H1 (cell line): ENCODE measurements around the gene MOB3C. TPM values are rescaled to one million over a fixed set of nuclear protein-coding genes. Genes with fewer than 3 reads are reported as not detected.

Experiments used
- CTCF ChIA-PET: fragments of 300-600 bp; sonication (Branson Sonifier 250); formaldehyde crosslinking; loops from one replicate; lab custom pipeline; 2021; ENCODE audit not compliant: partially characterized antibody; lab: Charles Lee
- POLR2A ChIA-PET: fragments of 300-600 bp; sonication (Branson Sonifier 250); formaldehyde crosslinking; loops from one replicate; lab custom pipeline; 2021; ENCODE audit warnings: inconsistent platforms; ENCODE audit not compliant: partially characterized antibody; lab: Charles Lee
- DNase-seq, 2 experiments: peaks; one replicate each; pipeline versions ENCODE4 v3.0.0 to v3.0.0-alpha.2; 2010 to 2022; ENCODE audit warnings: low spot score in 2 of 2, low read depth in 1 of 2, mixed read lengths in 1 of 2
- FAIRE-seq: peaks from 2 replicates; lab custom pipeline; 2011; peaks lifted over from hg19 to GRCh38; lab: Jason Lieb, UNC
- H2AFZ ChIP-seq: 2 replicates; pipeline ENCODE4 v1.8.1; 2012; ENCODE audit warnings: low read length, inconsistent platforms
- H2AK5ac ChIP-seq: 2 replicates; pipeline ENCODE4 v1.6.1; 2013; ENCODE audit warnings: low read depth, low read length
- H2BK120ac ChIP-seq: replicated peaks from 2 replicates; pipeline ENCODE3; 2013; ENCODE audit warnings: low read depth, low read length, inconsistent platforms
- H2BK12ac ChIP-seq: 2 replicates; pipeline ENCODE4 v1.6.1; 2013; ENCODE audit warnings: low read depth, low read length
- H2BK15ac ChIP-seq: 2 replicates; pipeline ENCODE4 v1.6.1; 2013; ENCODE audit warnings: low read length
- H2BK20ac ChIP-seq: 2 replicates; pipeline ENCODE4 v1.6.1; 2013; ENCODE audit warnings: low read length
- H2BK5ac ChIP-seq: 2 replicates; pipeline ENCODE4 v1.6.1; 2013; ENCODE audit warnings: low read depth, low read length
- H3K14ac ChIP-seq: 2 replicates; pipeline ENCODE4 v1.6.1; 2013; ENCODE audit warnings: inconsistent platforms; ENCODE audit not compliant: insufficient read length
- H3K18ac ChIP-seq: 2 replicates; pipeline ENCODE4 v1.6.1; 2013; ENCODE audit warnings: low read length; ENCODE audit errors: extremely low read depth
- H3K23ac ChIP-seq: 2 replicates; pipeline ENCODE4 v1.6.1; 2013; ENCODE audit warnings: inconsistent platforms; ENCODE audit not compliant: insufficient read length
- H3K23me2 ChIP-seq: 2 replicates; pipeline ENCODE4 v1.6.1; 2013; ENCODE audit warnings: low read depth, low read length
- H3K27ac ChIP-seq: 2 replicates; pipeline ENCODE4 v1.6.1; 2011; ENCODE audit warnings: low read depth, low read length, inconsistent platforms
- H3K27me3 ChIP-seq, 4 experiments: replicated peaks in 1 of 4; 1 replicate in 1 of 4; 2 replicates in 3 of 4; pipeline versions ENCODE4 v1.6.1 to v1.8.1; 2011 to 2013; ENCODE audit warnings: low read length in 3 of 4, mild to moderate bottlenecking in 3 of 4, inconsistent platforms in 2 of 4, mixed read lengths in 2 of 4, moderate library complexity in 1 of 4; ENCODE audit not compliant: control insufficient read depth in 3 of 4, insufficient read depth in 3 of 4; ENCODE audit errors: extremely low read depth in 1 of 4
- H3K36me3 ChIP-seq, 4 experiments: 2 replicates each; pipeline versions ENCODE4 v1.6.1 to v1.8.1; 2011 to 2013; ENCODE audit warnings: mild to moderate bottlenecking in 4 of 4, low read length in 3 of 4, moderate library complexity in 2 of 4, control low read depth in 1 of 4, inconsistent platforms in 1 of 4; ENCODE audit not compliant: insufficient read depth in 4 of 4, control insufficient read depth in 2 of 4
- H3K4ac ChIP-seq: replicated peaks from 2 replicates; pipeline ENCODE3; 2013; ENCODE audit warnings: low read length, low read depth, mixed read lengths, inconsistent platforms; ENCODE audit not compliant: insufficient read length
- H3K4me1 ChIP-seq, 4 experiments: replicated peaks in 1 of 4; 1 replicate in 1 of 4; 2 replicates in 3 of 4; pipeline versions ENCODE4 v1.6.1 to v1.8.1; 2011 to 2013; ENCODE audit warnings: low read length in 3 of 4, inconsistent platforms in 2 of 4, mixed read lengths in 1 of 4; ENCODE audit not compliant: insufficient read depth in 4 of 4, control insufficient read depth in 3 of 4
- H3K4me2 ChIP-seq, 2 experiments: 2 replicates each; pipeline versions ENCODE4 v1.6.1 to v1.8.1; 2011 to 2013; ENCODE audit warnings: low read depth in 2 of 2, low read length in 2 of 2, control low read depth in 1 of 2, inconsistent platforms in 1 of 2, mild to moderate bottlenecking in 1 of 2; ENCODE audit not compliant: insufficient read depth in 1 of 2
- H3K4me3 ChIP-seq, 4 experiments: fragments of 200-600, 300-600 bp in 1 of 4; sonication (generic), shearing (Covaris generic), sonication (Bioruptor Twin) in 1 of 4; 2 replicates each; pipeline versions ENCODE4 v1.5.1 to v1.8.1; 2011 to 2016; ENCODE audit warnings: low read length in 4 of 4, low read depth in 3 of 4, control low read depth in 2 of 4, inconsistent platforms in 2 of 4, mild to moderate bottlenecking in 2 of 4, mixed read lengths in 1 of 4, moderate library complexity in 1 of 4; ENCODE audit not compliant: insufficient read depth in 2 of 4; ENCODE audit errors: extremely low read depth in 1 of 4
- H3K56ac ChIP-seq: replicated peaks from 2 replicates; pipeline ENCODE3; 2013; ENCODE audit warnings: low read depth, mild to moderate bottlenecking, mixed read lengths, low read length, inconsistent platforms; ENCODE audit not compliant: insufficient read length
- H3K79me1 ChIP-seq: 2 replicates; pipeline ENCODE4 v1.6.1; 2013; ENCODE audit warnings: low read depth, low read length, control low read depth
- H3K79me2 ChIP-seq, 2 experiments: 2 replicates each; pipeline versions ENCODE4 v1.6.1 to v1.8.1; 2012 to 2013; ENCODE audit warnings: low read length in 2 of 2, mild to moderate bottlenecking in 2 of 2, inconsistent platforms in 1 of 2; ENCODE audit not compliant: insufficient read depth in 2 of 2, control insufficient read depth in 1 of 2
- H3K9ac ChIP-seq, 4 experiments: replicated peaks in 1 of 4; 1 replicate in 1 of 4; 2 replicates in 3 of 4; pipeline versions ENCODE4 v1.6.1 to v1.8.1; 2011 to 2013; ENCODE audit warnings: low read depth in 3 of 4, low read length in 3 of 4, control low read depth in 2 of 4, mild to moderate bottlenecking in 2 of 4, moderate library complexity in 2 of 4, inconsistent platforms in 1 of 4; ENCODE audit errors: extremely low read depth in 1 of 4
- H3K9me3 ChIP-seq, 2 experiments: 2 replicates each; pipeline versions ENCODE4 v1.6.1 to v1.8.1; 2012 to 2013; ENCODE audit warnings: mild to moderate bottlenecking in 2 of 2, moderate library complexity in 2 of 2, control low read depth in 1 of 2, inconsistent platforms in 1 of 2, low read depth in 1 of 2, low read length in 1 of 2, mixed read lengths in 1 of 2; ENCODE audit not compliant: insufficient read depth in 2 of 2
- H4K20me1 ChIP-seq, 2 experiments: replicated peaks in 1 of 2; 2 replicates each; pipeline versions ENCODE3 to v1.8.1; 2011 to 2013; ENCODE audit warnings: inconsistent platforms in 2 of 2, low read length in 2 of 2, mild to moderate bottlenecking in 1 of 2; ENCODE audit not compliant: insufficient read depth in 2 of 2, control insufficient read depth in 1 of 2
- H4K5ac ChIP-seq: 2 replicates; pipeline ENCODE4 v1.6.1; 2013; ENCODE audit warnings: low read length, low read depth, mixed read lengths, inconsistent platforms; ENCODE audit not compliant: insufficient read length
- H4K8ac ChIP-seq: 2 replicates; pipeline ENCODE4 v1.8.0; 2013; ENCODE audit warnings: mild to moderate bottlenecking, moderate library complexity, low read length, inconsistent platforms; ENCODE audit not compliant: insufficient read depth; ENCODE audit errors: extremely low read depth
- H4K91ac ChIP-seq: replicated peaks from 2 replicates; pipeline ENCODE3; 2013; ENCODE audit warnings: low read length, mixed read lengths, inconsistent platforms; ENCODE audit not compliant: insufficient read length
- BCL11A ChIP-seq, 2 experiments: IDR thresholded peaks; one replicate each; pipeline ENCODE4 v1.6.1; 2011; ENCODE audit warnings: low read depth in 2 of 2, low read length in 2 of 2, mild to moderate bottlenecking in 2 of 2
- BRCA1 ChIP-seq: IDR thresholded peaks from 2 replicates; pipeline ENCODE4 v1.6.1; 2012; ENCODE audit warnings: low read depth, low read length, improper control_type of control experiment
- CBX8 ChIP-seq: fragments of 300-800, 300-1000 bp; sonication (generic); IDR thresholded peaks from 2 replicates; pipeline ENCODE4 v1.7.1; 2016; ENCODE audit warnings: low read depth, low read length, borderline replicate concordance
- CREB1 ChIP-seq: IDR thresholded peaks from 2 replicates; pipeline ENCODE4 v1.6.1; 2012; ENCODE audit warnings: inconsistent platforms
- EP300 ChIP-seq, 2 experiments: IDR thresholded peaks; 1 replicate in 1 of 2; 2 replicates in 1 of 2; pipeline ENCODE4 v1.6.1; 2011 to 2012; ENCODE audit warnings: low read depth in 2 of 2, low read length in 2 of 2, mild to moderate bottlenecking in 2 of 2, borderline replicate concordance in 1 of 2, inconsistent platforms in 1 of 2, moderate library complexity in 1 of 2
- GABPA ChIP-seq: IDR thresholded peaks from 2 replicates; pipeline ENCODE4 v1.6.1; 2011; ENCODE audit warnings: mild to moderate bottlenecking, low read length, moderate library complexity, borderline replicate concordance; ENCODE audit not compliant: insufficient read depth
- KDM1A ChIP-seq: fragments of 200-600, 300-600 bp; sonication (generic); IDR thresholded peaks from 2 replicates; pipeline ENCODE4 v1.7.1; 2016; ENCODE audit warnings: mild to moderate bottlenecking, low read length, borderline replicate concordance
- PHF8 ChIP-seq: fragments of 200-600 bp; sonication (generic); conservative IDR thresholded peaks from 2 replicates; pipeline ENCODE4 v1.7.1; 2012; ENCODE audit warnings: low read depth, mild to moderate bottlenecking, inconsistent platforms, low read length, moderate library complexity
- POU5F1 ChIP-seq: IDR thresholded peaks from 2 replicates; pipeline ENCODE4 v1.6.1; 2011; ENCODE audit warnings: low read depth, mild to moderate bottlenecking, low read length, moderate library complexity
- SAP30 ChIP-seq: fragments of 300-600 bp; sonication (generic); IDR thresholded peaks from 2 replicates; pipeline ENCODE4 v1.7.1; 2012; ENCODE audit warnings: low read length, moderate library complexity, mild to moderate bottlenecking, inconsistent platforms; ENCODE audit not compliant: insufficient read depth, insufficient replicate concordance
- WGBS, 2 experiments: shearing (Covaris generic) in 1 of 2; methylation state at CpG; one replicate each; pipeline versions ENCODE4 v1.1.6 to v1.1.7; 2013 to 2015; ENCODE audit warnings: low lambda C conversion rate in 2 of 2, mixed read lengths in 2 of 2, inconsistent platforms in 1 of 2, low coverage in 1 of 2, missing lambda C conversion rate in 1 of 2; ENCODE audit not compliant: insufficient replicate concordance in 2 of 2, insufficient coverage in 1 of 2, insufficient read length in 1 of 2; ENCODE audit errors: extremely low coverage in 1 of 2, missing lambda C conversion rate in 1 of 2; 5-methylcytosine and 5-hydroxymethylcytosine counted together
- polyA plus RNA-seq, 7 experiments: library from polyadenylated mRNA; depleted of rRNA in 3 of 7; stranded (reverse) in 5 of 7; unstranded in 2 of 7; fragments of >200 nt in 5 of 7; fragments of 200-250 nt in 2 of 7; gene quantifications; 1 replicate in 5 of 7; 2 replicates in 1 of 7; 4 replicates in 1 of 7; pipeline versions ENCODE4 v1.2.1 to v1.2.3, GENCODE V29; 2011 to 2013; ENCODE audit warnings: missing spikeins in 2 of 7, mixed read lengths in 2 of 7
- total RNA-seq: library from RNA; stranded (reverse); fragmentation: NEBNext Ultra II Directional; extraction: Animal tissue kit (Norgen Biotek cat#: 25700); gene quantifications from 2 replicates; pipeline ENCODE4 v1.2.1, GENCODE V29; 2021
- TF ChIP-seq, protein P1 (sequence below), 3 experiments: IDR thresholded peaks; 1 replicate in 2 of 3; 2 replicates in 1 of 3; pipeline versions ENCODE4 v1.5.1 to v1.6.1; 2011; ENCODE audit warnings: low read length in 3 of 3, mild to moderate bottlenecking in 3 of 3, inconsistent platforms in 2 of 3, low read depth in 1 of 3, moderate library complexity in 1 of 3; ENCODE audit not compliant: insufficient read depth in 1 of 3; ENCODE audit errors: control extremely low read depth in 1 of 3

Gene MOB3C
- total and polyA plus RNA-seq, 2 of the 8 experiments (the other 6 are each of a cell fraction or from before 2014, with no cell fraction given), result 5.8 to 6.6 TPM

DNA sequence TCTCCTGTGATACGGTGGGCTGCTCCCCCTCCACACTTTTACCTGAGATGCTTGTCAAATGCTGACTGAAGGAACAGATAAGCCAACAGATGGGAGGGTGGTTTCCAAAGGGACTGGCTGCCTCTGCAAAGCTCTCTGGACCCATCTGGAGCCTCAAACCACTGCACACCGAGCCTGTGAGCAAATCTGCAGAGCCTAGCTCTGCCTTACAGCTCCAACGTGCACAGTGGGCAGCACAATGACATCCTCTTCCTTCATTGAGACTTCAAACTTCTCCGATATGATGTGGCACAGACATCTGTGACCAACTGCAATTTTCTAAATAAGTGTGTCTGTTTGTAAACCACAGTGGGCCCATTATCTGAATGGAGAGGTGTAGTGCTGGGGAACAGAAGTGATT is 38.9 kb downstream of the MOB3C start:
- Histone ChIP-seq H3K14ac (no peak overlapping the region), H4K20me1 (no peaks in the 10 kb centered on the region), H3K79me2 (no peaks in the 10 kb centered on the region), H3K27ac (no peak overlapping the region), H3K27me3 (no peaks in the 10 kb centered on the region), H3K9me3 (no peaks in the 10 kb centered on the region), H2BK120ac (no peak overlapping the region), H3K4me3 (no peak overlapping the region), H3K56ac (no peak overlapping the region), H2AFZ (no peak overlapping the region), H3K36me3 (peaks cover 0 to 9% (median 0%) of the 10 kb centered on the region in 4 experiments; a peak in 2 of 8 replicates), H3K4me1 (peaks cover 7 to 11% (median 10%) of the 10 kb centered on the region in 4 experiments; a peak in 6 of 7 replicates), H2BK5ac (no peak overlapping the region), H3K23ac (no peak overlapping the region), H4K8ac (no peak overlapping the region), H2BK12ac (no peak overlapping the region), H3K4ac (no peak overlapping the region), H4K91ac (no peak overlapping the region), H2BK15ac (no peak overlapping the region; the same call in 1 of the 2 replicates), H3K9ac (no peak overlapping the region), H4K5ac (no peak overlapping the region), H3K18ac (no peak overlapping the region), H3K23me2 (no peaks in the 10 kb centered on the region), H3K79me1 (no peaks in the 10 kb centered on the region), H2AK5ac (no peak overlapping the region), H3K4me2 (no peak overlapping the region), H2BK20ac (no peak overlapping the region)
- ChIA-PET CTCF (interaction anchor here (0.6 to 3.1 kb wide), 3 partner anchors 22 to 889 kb away, joined by 3 to 17 read pairs (median 4); partner anchors contain the start of gene MKNK1), POLR2A (interaction anchor here (1.1 kb wide), 1 partner anchor 64 kb away, joined by 3 read pairs; no protein-coding TSS in a partner anchor)
- FAIRE-seq (no peak), DNase-seq (no peak)
- WGBS, 2 experiments, result 86% methylated on average over 4 of the region's 4 CpGs; no CpG with 5 or more reads in 1 of the 2 experiments
- TF ChIP-seq POU5F1 (no peak), BCL11A (IDR thresholded peaks at IDR 0.05; ENCODE audit: low read depth in 2 of 2, low read length in 2 of 2) (no peak), SAP30 (no peak), BRCA1 (no peak), CREB1 (no peak), PHF8 (no peak), CBX8 (no peak), EP300 (IDR thresholded peaks at IDR 0.05; ENCODE audit: borderline replicate concordance in 1 of 2, low read depth in 2 of 2, low read length in 2 of 2) (no peak), KDM1A (no peak), GABPA (no peak)
- TF ChIP-seq, protein P1, sequence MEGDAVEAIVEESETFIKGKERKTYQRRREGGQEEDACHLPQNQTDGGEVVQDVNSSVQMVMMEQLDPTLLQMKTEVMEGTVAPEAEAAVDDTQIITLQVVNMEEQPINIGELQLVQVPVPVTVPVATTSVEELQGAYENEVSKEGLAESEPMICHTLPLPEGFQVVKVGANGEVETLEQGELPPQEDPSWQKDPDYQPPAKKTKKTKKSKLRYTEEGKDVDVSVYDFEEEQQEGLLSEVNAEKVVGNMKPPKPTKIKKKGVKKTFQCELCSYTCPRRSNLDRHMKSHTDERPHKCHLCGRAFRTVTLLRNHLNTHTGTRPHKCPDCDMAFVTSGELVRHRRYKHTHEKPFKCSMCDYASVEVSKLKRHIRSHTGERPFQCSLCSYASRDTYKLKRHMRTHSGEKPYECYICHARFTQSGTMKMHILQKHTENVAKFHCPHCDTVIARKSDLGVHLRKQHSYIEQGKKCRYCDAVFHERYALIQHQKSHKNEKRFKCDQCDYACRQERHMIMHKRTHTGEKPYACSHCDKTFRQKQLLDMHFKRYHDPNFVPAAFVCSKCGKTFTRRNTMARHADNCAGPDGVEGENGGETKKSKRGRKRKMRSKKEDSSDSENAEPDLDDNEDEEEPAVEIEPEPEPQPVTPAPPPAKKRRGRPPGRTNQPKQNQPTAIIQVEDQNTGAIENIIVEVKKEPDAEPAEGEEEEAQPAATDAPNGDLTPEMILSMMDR (IDR thresholded peaks at IDR 0.05; ENCODE audit: control extremely low read depth in 1 of 3, insufficient read depth in 1 of 3, low read depth in 1 of 3, low read length in 3 of 3), result no peak
